Fibroblast of the aortic adventitia (primary cell): Measurements from ENCODE around the gene AATF. TPM values are rescaled to one million over a fixed set of nuclear protein-coding genes. Genes with fewer than 3 reads are reported as not detected.
A peak's percentile ranks its signal among the peaks of the same experiment; 100 is the strongest.

Source experiments
- DNase-seq: peaks from one replicate; pipeline ENCODE4 v3.0.0-alpha.2; 2010; ENCODE audit warnings: low read depth
- H3K4me3 ChIP-seq: 2 replicates; pipeline ENCODE4 v1.5.1; 2011; ENCODE audit warnings: low read depth, mild to moderate bottlenecking, control low read depth, low read length, moderate library complexity
- total RNA-seq: library from RNA; depleted of rRNA; stranded (reverse); fragments of >200 nt; gene quantifications from 2 replicates; pipeline ENCODE4 v1.2.3, GENCODE V29; 2012; ENCODE audit warnings: low replicate concordance
- TF ChIP-seq, protein P1 (sequence below): IDR thresholded peaks from 2 replicates; pipeline ENCODE4 v1.5.1; 2011; ENCODE audit warnings: mild to moderate bottlenecking, low read length, control low read depth, inconsistent platforms; ENCODE audit not compliant: insufficient read depth

Gene AATF
- total RNA-seq, 1 donor = 25.1 TPM

DNA sequence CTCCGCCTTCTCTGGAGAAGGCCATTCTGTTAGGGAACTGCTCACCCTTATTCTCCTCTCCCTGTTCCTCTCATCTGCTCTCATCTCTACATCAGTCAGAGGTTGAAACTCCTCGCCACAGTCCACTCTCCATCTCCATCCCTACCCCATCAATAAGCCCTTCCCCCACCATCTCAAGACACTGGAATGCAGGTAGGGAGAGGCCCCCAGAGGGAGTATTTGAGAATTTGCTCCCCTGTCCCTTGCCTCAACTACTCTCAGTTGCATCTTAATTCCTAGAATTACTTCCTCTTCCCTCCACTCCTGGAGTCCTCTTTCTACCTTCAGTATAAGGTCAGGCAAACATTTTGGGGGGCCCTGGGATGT, 2.0 kb upstream of the AATF start:
- DNase-seq = no peak
- no peak overlapping the region for H3K4me3 ChIP-seq
- TF ChIP-seq, protein P1, sequence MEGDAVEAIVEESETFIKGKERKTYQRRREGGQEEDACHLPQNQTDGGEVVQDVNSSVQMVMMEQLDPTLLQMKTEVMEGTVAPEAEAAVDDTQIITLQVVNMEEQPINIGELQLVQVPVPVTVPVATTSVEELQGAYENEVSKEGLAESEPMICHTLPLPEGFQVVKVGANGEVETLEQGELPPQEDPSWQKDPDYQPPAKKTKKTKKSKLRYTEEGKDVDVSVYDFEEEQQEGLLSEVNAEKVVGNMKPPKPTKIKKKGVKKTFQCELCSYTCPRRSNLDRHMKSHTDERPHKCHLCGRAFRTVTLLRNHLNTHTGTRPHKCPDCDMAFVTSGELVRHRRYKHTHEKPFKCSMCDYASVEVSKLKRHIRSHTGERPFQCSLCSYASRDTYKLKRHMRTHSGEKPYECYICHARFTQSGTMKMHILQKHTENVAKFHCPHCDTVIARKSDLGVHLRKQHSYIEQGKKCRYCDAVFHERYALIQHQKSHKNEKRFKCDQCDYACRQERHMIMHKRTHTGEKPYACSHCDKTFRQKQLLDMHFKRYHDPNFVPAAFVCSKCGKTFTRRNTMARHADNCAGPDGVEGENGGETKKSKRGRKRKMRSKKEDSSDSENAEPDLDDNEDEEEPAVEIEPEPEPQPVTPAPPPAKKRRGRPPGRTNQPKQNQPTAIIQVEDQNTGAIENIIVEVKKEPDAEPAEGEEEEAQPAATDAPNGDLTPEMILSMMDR = no peak

DNA sequence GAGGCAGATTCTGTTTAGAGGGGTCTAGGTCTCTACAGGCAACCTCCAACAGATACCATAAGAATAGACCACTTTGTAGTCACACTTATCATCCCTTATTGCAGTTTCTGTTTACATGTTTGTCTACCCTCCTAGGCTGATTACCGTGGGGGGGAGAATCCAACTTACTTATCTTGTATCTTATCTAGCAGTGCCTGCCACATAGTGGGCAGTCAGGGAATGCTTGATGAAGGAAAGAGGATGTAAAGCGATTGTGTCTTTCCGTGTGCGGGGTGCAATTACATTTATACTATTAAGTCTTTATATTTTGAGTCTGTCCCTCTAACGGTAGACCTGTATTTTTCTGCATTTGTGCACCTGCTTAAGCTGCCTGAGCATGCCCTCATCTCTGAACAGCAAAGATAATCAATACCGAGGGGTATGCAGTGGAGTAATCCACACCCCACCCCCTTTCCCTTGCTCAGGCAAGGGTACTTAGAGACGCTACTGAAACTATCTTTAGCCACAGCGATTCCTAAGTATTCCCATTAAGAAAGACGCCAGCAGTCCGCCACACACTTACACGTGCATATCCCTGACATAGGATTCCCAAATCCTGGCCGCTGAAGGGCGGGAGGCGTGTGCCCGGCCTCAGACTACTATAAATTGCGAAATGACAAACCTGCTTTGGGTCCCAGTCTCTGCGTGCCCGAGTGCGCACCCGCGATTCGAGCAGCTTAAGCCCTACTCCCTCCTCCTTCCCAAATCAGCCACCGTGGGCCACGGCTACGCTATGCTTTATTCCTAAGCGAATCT, 635 bp upstream of the AATF start:
- DNase-seq = no peak
- peak overlapping the region; percentile 89 for H3K4me3 ChIP-seq
- TF ChIP-seq, protein P1 = no peak

DNA sequence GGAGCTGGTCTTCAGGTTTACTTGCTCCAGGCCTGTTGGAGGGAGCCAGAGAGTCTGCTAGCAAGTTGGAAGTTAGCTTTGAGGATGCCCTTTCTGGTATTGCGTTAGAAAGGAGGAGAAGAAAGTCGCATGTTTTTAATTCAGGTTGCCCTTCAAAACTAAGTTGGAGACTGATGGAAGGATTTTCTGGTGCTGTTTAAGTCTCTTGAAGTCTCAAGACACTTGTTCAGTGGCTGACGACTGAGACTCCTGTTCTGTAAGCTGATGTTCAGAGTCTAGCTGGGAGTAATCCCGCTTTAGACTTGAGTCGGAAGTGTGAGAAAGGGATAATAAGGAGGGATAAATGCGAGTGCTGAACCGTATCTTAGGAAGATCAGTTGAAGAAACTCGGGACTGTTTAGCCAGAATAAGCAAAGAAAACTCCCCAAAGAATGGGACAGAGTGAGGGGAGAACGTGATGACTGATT, 740 bp downstream of the AATF start:
- TF ChIP-seq, protein P1 = no peak
- H3K4me3 ChIP-seq = peak overlapping the region; percentile 89
- no peak for DNase-seq

DNA sequence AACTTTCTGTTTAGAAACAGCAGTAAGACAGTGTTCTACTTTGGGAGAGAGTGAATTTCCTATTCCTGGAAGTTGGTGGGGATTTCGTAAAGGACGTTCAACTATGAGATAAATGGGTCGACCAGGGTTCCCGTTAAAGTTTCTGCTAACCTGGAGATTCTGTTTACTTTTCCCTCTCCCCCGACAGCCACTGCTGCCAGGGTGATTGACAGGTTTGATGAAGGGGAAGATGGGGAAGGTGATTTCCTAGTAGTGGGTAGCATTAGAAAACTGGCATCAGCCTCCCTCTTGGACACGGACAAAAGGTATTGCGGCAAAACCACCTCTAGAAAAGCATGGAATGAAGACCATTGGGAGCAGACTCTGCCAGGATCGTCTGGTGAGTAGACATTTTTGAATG, 1.3 kb downstream of the AATF start:
- DNase-seq = peak; percentile 17
- TF ChIP-seq, protein P1 = no peak
- H3K4me3 ChIP-seq = peak overlapping the region; percentile 89

DNA sequence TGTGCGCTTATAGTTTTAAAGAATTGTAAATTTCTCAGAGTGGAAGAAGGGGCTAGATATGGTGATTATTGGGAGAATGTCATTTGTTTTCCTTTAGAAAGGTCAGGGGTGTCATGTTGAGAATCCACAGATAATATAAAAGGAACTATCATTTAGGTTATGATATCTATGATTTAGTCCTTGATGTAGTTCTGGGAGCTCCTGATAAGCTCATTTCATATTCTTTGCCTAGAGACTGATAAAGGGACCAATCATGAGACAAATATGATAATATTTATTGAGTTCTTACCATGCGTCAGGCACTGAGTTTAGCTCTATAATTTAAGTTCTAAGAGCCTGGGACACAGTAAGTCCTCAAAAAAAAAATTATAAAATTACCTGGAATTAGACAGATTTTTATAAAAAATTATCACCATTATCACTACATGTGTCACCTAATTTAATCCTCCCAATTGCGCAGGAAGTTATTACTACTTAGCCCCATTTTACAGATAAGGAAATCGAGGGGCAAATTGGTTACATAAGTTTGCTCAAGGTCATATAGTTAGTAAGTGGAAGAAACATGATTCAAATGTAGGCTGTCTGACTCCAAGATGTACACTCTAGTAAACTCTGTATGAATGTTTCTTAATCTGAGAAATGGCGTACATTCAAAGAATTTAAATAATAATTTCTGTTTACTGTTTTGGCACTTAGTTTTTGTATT, 2.5 kb downstream of the AATF start:
- H3K4me3 ChIP-seq = no peak overlapping the region
- DNase-seq = no peak
- TF ChIP-seq, protein P1 = no peak

DNA sequence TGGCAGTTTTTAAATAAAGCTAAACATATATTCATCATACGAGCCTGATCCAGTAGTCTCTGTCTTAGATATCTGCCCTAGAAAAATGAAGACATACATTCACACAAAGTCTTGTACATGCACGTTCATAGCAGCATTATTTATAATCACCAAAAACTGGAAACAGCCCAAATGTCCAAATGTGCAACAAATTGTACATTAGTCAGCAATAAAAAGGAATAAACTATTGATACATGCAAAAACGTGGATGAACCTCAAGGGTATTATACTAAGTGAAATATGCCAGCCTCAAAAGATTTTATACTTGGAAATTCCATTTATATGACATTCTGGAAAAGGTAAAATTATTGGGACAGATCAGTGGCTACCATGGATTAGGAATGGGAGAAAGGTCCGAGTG, 22.8 kb downstream of the AATF start:
- DNase-seq = no peak
- H3K4me3 ChIP-seq = no peak overlapping the region

More for the DNA sequence above, 22.8 kb downstream of the AATF start:
- TF ChIP-seq, protein P1 = no peak
